ENCODE results near the gene SMAD7. TPM values are rescaled to one million over a fixed set of nuclear protein-coding genes. Genes with fewer than 3 reads are reported as not detected.

The SMAD7 gene
- total RNA-seq, 2 experiments from 2014 or later: 244 to 254 TPM

- H3K9me3 Mint-ChIP-seq: no peaks in the 10 kb centered on the region
- H3K4me1 Mint-ChIP-seq (ENCODE audit: low read depth): peaks cover 73% of the 10 kb centered on the region
- no peaks in the 10 kb centered on the region for H3K27me3 ChIP-seq (ENCODE audit: control insufficient read depth in 1 of 2, insufficient read depth in 2 of 2, low read length in 2 of 2)
- ChIA-PET CTCF (interaction anchor here (1.0 to 1.3 kb wide), 2 partner anchors 9 to 120 kb away, joined by 3 read pairs; no protein-coding TSS in a partner anchor), POLR2A (interaction anchor here (2.7 to 3.9 kb wide), 2 partner anchors 19 to 31 kb away, joined by 13 to 20 read pairs; no protein-coding TSS in a partner anchor)
- H3K36me3 Mint-ChIP-seq (ENCODE audit: low read depth): peaks cover 57% of the 10 kb centered on the region
- H3K27me3 Mint-ChIP-seq: no peaks in the 10 kb centered on the region
- intact Hi-C loops (cut with DNase I, micrococcal nuclease): loop anchor here in 1 of 2 experiments (10.0 kb wide), 1 partner anchor 53 kb away; no protein-coding TSS in a partner anchor
- no peak for TF ChIP-seq CTCF (IDR thresholded peaks at IDR 0.05)
- no peaks in the 10 kb centered on the region for H3K9me3 ChIP-seq (ENCODE audit: control insufficient read depth in 1 of 2, insufficient read depth in 1 of 2, low read length in 2 of 2)
- H3K4me1 ChIP-seq (ENCODE audit: insufficient read depth, low read length): peaks cover 56% of the 10 kb centered on the region
- H3K27ac ChIP-seq (ENCODE audit: low read depth in 1 of 2, low read length in 2 of 2): no peak overlapping the region
- H3K36me3 ChIP-seq (ENCODE audit: insufficient read depth, low read length): peaks cover 20% of the 10 kb centered on the region
- H3K27ac Mint-ChIP-seq: peak overlapping the region; percentile 42
- peak overlapping the region; percentile 58 for H3K4me3 Mint-ChIP-seq
- no peak overlapping the region for H3K4me3 ChIP-seq (ENCODE audit: low read length)
- no peak for DNase-seq
- no peak for ATAC-seq (ENCODE audit: poor library complexity)
Measured at GRCh38 chr18:48921305-48922225, 29.2 kb downstream of the SMAD7 start.

- Histone ChIP-seq H3K27me3 (ENCODE audit: control insufficient read depth in 1 of 2, insufficient read depth in 2 of 2, low read length in 2 of 2) (no peaks in the 10 kb centered on the region), H3K4me1 (ENCODE audit: insufficient read depth, low read length) (peaks cover 48% of the 10 kb centered on the region), H3K27ac (ENCODE audit: low read depth in 1 of 2, low read length in 2 of 2) (no peak overlapping the region), H3K36me3 (ENCODE audit: insufficient read depth, low read length) (peaks cover 20% of the 10 kb centered on the region), H3K4me3 (ENCODE audit: low read length) (no peak overlapping the region), H3K9me3 (ENCODE audit: control insufficient read depth in 1 of 2, insufficient read depth in 1 of 2, low read length in 2 of 2) (no peaks in the 10 kb centered on the region)
- no peak for TF ChIP-seq CTCF (IDR thresholded peaks at IDR 0.05)
- H3K27ac Mint-ChIP-seq: peak overlapping the region; percentile 26
- H3K36me3 Mint-ChIP-seq (ENCODE audit: low read depth): peaks cover 57% of the 10 kb centered on the region
- H3K4me1 Mint-ChIP-seq (ENCODE audit: low read depth): peaks cover 70% of the 10 kb centered on the region
- DNase-seq: peak in 1 of 14 experiments; percentile 19
- H3K27me3 Mint-ChIP-seq: no peaks in the 10 kb centered on the region
- POLR2A ChIA-PET: interaction anchor here (0.6 kb wide), 1 partner anchor 34 kb away, joined by 3 read pairs; no protein-coding TSS in a partner anchor
- intact Hi-C loops (cut with DNase I, micrococcal nuclease): loop anchor here in 1 of 2 experiments (10.0 kb wide), 1 partner anchor 54 kb away; no protein-coding TSS in a partner anchor
- CTCF ChIA-PET: interaction anchor here (1.3 kb wide), 1 partner anchor 121 kb away, joined by 3 read pairs; no protein-coding TSS in a partner anchor
- no peak for ATAC-seq (ENCODE audit: poor library complexity)
- peak overlapping the region; percentile 58 for H3K4me3 Mint-ChIP-seq
- no peaks in the 10 kb centered on the region for H3K9me3 Mint-ChIP-seq
Measured at GRCh38 chr18:48920408-48921038, 30.2 kb downstream of the SMAD7 start.

- H3K36me3 ChIP-seq (ENCODE audit: insufficient read depth, low read length): peaks cover 20% of the 10 kb centered on the region
- ChIA-PET POLR2A (interaction anchor here (0.6 kb wide), 1 partner anchor 35 kb away, joined by 3 read pairs; no protein-coding TSS in a partner anchor), CTCF (interaction anchor here (1.2 to 1.5 kb wide), 2 partner anchors 18 to 21 kb away, joined by 3 to 4 read pairs; no protein-coding TSS in a partner anchor)
- intact Hi-C loops (cut with DNase I, micrococcal nuclease): loop anchor here (5.0 kb wide), 2 partner anchors 33 to 72 kb away; partner anchors contain the start of gene SMAD7 (in 1 of the 2)
- peak overlapping the region; percentile 62 for H3K27ac Mint-ChIP-seq
- no peak for TF ChIP-seq CTCF (IDR thresholded peaks at IDR 0.05)
- H3K9me3 Mint-ChIP-seq: no peaks in the 10 kb centered on the region
- H3K36me3 Mint-ChIP-seq (ENCODE audit: low read depth): peaks cover 53% of the 10 kb centered on the region
- H3K4me1 Mint-ChIP-seq (ENCODE audit: low read depth): peaks cover 60% of the 10 kb centered on the region
- ATAC-seq (ENCODE audit: poor library complexity) (no peak), DNase-seq (no peak)
- no peaks in the 10 kb centered on the region for H3K27me3 ChIP-seq (ENCODE audit: control insufficient read depth in 1 of 2, insufficient read depth in 2 of 2, low read length in 2 of 2)
- peaks cover 39% of the 10 kb centered on the region for H3K4me1 ChIP-seq (ENCODE audit: insufficient read depth, low read length)
- no peaks in the 10 kb centered on the region for H3K9me3 ChIP-seq (ENCODE audit: control insufficient read depth in 1 of 2, insufficient read depth in 1 of 2, low read length in 2 of 2)
- H3K27ac ChIP-seq (ENCODE audit: low read depth in 1 of 2, low read length in 2 of 2): no peak overlapping the region
- no peak overlapping the region for H3K4me3 ChIP-seq (ENCODE audit: low read length)
- no peak overlapping the region for H3K4me3 Mint-ChIP-seq
- no peaks in the 10 kb centered on the region for H3K27me3 Mint-ChIP-seq
Measured at GRCh38 chr18:48919547-48919946, 31.2 kb downstream of the SMAD7 start.
